ENCODE data around the gene RBM38. TPM values are rescaled to one million over a fixed set of nuclear protein-coding genes. Genes with fewer than 3 reads are reported as not detected.

The RBM38 gene
- total RNA-seq, 1 donor from 2014 or later: 8.7 TPM

GRCh38 chr20:57448764-57449354 is 57.7 kb downstream of the RBM38 start:
- no peak for DNase-seq (ENCODE audit: low read depth)

- no peak for DNase-seq (ENCODE audit: low read depth)
Measured at GRCh38 chr20:57449398-57450354, 58.5 kb downstream of the RBM38 start.

- DNase-seq (ENCODE audit: low read depth): no peak
Measured at GRCh38 chr20:57450419-57450818, 59.2 kb downstream of the RBM38 start.

DNA sequence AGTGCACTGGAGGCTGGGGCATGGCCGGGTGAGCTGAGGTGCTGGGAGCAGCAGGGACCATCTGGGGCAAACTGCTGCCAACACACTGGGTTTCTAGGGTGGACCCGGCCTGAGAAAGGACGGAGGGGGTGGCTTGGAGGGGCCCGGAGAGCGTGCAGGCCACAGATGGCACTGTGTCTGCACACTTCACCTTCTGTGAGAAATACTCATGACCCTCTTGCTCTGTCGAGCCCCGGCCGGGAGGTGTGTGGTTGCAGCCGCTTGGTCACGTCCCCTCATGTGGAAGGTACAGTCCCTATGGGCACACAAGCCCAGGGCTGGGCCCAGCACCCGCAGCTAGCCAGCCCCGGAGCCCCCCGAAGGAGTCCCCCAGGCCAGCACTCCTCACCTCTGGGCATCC is 59.7 kb downstream of the RBM38 start:
- no peak for DNase-seq (ENCODE audit: low read depth)

- no peak for DNase-seq (ENCODE audit: low read depth)
Measured at GRCh38 chr20:57451431-57451794, 60.2 kb downstream of the RBM38 start.

DNA sequence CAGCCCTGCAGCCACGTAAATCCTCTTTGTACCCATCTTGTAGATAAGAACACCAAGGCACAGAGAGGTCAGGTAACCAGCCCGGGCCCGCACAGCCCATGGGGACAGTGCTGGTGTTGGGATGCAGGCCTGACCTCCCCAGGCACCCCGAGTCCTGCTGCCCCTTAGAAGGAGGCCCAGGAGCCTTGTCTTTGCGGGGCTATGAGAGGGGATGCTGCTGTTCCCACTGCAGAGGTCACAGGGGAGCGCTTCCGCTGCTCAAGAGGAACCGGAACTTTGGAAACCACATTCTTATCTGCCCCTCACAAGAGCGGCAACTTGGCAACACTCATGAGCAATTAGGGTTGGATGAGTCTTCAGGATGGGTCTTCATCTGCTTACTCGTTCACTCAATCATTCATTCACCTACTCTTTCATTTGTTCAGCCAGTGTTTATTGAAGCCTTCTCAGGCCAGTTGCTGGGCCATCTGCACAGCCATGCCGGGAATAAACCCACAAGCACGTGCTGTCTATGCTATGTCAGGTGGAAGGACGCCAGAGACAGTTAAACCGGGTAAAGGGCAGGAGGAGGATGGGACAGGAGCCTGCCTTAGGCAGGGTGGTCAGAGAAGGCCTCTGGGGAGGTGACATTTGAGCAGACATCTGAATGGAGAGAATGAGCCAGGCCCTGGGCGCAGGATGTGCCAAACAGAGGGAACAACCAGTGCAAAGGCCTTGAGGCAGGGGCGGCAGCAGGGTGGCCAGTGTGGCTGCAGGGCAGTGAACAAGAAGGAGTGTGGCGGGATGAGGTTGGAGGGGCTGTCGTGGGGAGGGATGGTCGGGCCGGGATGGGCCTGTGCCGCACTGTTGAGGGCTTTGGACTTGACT is 60.8 kb downstream of the RBM38 start:
- peak; percentile 55 for DNase-seq (ENCODE audit: low read depth)

DNA sequence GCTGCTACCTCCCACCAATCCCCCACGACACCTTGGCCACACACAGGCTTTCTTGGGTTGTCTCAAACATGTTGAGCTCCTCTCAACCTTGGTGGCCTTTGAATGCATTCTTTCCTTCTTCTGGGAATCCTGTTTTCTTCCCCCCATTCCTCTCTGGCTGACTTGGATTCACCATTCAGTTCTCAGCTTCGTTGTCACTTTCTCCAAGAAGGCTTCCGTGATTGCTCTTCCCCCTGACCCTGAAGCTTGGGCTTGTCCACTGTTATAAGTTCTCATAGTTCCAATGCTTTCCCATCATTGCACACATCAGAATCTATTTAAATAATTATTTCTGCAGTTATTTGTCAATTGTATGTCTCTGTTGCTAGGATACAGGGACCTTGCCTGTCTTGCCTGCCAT is 64.2 kb downstream of the RBM38 start:
- DNase-seq (ENCODE audit: low read depth): no peak

DNA sequence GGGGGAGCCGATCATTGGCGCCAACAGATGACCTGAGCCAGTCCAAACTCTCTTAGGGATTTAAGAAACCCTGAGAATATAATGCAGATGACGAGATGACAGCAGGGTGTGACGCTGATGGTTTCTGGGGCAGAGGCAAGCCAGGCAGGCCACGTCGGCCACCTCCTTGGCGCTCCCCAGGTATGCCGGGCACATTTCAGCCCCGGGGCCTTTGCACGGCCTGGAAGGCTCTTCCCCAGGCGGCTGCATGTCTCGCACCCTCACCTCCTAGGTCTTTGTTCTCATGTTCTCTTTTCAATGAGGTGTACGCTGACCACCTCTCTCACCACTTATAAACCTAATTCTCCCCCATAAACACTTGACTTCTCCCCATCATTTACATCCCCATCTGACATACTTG is 64.9 kb downstream of the RBM38 start:
- DNase-seq (ENCODE audit: low read depth): no peak

- no peak for DNase-seq (ENCODE audit: low read depth)
Measured at GRCh38 chr20:57457243-57458095, 66.3 kb downstream of the RBM38 start.

- DNase-seq (ENCODE audit: low read depth): peak; percentile 40
Measured at GRCh38 chr20:57458400-57459160, 67.4 kb downstream of the RBM38 start.

Other genes with a start within 250 kb of the RBM38 start
- not detected in 2 replicates for gene BMP7, start 124.8 kb upstream of the RBM38 start, total RNA-seq
- gene SPO11, start 61.6 kb upstream of the RBM38 start, total RNA-seq: not detected in 2 replicates
- gene RAE1, start 40.1 kb upstream of the RBM38 start, total RNA-seq: 22.1 and 28.2 TPM in 2 replicates
- not detected in 2 replicates for gene CTCFL, start 133.7 kb downstream of the RBM38 start, total RNA-seq
- not detected in 2 replicates for gene PCK1, start 169.7 kb downstream of the RBM38 start, total RNA-seq
- gene ZBP1, start 229.0 kb downstream of the RBM38 start, total RNA-seq: 0.29 and 0.47 TPM in 2 replicates

Data from myocyte (in vitro differentiated cells).